ENCODE data around the gene XYLT1.
A peak's percentile ranks its signal among the peaks of the same experiment; 100 is the strongest.

Gene XYLT1

DNA sequence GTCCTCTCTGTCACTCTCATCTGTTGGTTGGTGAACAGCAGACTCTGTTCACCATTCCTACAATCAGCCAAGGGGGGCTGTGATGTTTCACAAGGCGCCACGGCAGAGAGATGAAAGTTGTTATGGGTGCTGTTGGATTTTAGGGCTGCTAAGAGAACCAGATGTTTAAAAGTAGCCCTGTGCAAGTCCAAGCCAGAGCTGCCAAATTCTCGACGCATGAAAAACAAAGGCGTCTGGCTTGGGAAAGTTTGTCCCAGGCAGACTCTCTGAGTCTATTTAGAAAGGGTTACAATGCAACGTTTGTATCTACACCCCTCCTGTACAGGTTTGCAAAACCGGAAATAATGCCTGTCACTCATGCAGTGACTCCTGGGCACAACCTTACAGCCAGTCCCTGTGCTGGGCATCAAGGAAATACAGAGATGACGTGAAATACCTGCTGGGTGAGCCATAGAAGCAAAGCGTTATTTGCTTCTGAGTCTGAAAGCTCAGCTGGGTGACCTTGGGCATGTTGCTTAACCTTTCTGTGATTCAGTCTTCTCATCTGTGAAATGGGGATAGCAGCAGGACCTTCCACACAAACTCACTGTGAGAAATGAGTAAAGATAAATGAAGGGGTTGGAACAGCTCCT, 74.8 kb downstream of the XYLT1 start:
- DNase-seq = no peak

DNA sequence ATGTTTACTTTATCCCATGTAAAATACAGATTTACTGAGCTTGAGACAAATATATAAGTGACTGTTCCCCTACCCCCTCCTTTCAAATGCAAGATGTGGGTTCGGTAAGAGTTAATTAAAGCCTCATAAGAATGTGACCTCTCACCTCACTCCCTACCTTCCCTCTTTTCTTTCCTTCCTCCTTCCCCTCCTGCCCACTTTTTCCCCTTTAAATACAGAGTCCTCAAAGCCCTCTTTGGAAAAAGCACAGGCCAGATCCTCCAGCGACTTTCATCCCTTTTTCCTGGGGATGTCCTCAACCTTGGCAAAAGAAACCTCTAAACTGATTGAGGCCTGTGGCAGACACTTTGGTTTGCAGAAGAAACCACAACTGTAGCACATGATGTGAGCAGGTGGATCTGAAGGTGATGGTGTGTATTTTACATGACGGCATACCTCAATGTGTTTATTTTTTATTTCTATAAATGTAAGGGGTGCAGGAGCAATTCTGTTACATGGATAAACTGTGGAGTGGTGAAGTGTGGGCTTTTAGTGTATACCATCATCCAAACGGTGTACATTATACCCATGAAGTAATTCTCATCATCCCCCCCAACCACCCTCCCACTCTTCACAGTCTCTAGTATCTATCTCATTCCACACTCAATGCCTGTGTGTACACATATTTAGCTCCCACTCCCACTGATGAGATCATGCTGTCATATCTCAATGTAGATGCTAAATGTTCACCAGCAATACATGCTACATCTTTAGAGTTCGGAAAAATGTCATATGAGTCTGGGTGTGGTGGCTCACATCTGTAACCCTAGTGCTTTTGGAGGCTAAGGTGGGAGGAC, 77.7 kb downstream of the XYLT1 start:
- peak in 1 of 4 experiments; percentile 27 for DNase-seq

DNA sequence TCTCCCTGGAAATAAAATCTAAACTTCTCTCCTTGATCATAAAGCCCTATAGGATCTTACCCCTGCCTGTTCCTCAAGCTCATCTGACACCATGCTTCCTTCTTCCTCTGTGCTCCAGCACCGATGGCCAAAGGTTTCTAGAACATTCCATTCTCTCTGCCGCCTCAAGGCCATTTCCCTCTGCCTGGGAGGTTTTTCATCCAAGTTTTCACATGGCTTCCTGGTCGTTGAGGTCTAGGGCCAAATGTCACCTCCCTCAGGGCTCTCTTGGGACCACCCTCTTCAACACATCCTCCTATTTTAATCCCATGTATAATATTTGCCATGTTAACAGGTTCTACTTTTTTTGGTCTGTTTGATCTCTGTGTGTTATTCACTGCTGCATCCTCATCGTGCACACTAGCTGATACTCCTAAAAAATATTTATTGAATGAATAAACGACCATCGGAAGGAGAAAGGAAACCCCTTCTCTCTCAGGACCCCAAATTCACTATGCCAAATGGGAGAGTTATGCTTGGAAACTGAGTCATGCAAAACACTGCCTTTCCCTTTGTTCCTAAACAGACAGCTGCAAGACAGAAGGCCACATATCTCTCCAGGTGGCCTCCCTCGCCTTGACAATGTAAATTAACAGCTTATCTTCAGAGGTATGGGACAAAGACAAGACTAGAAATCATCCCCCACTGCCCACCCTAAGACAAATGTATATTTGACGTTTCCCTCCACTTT, 78.5 kb downstream of the XYLT1 start:
- DNase-seq = peak in 2 of 4 experiments; percentile 25 to 33

GRCh38 chr16:17391715-17392114, 79.0 kb downstream of the XYLT1 start:
- DNase-seq = peak in 1 of 4 experiments; percentile 43

DNA sequence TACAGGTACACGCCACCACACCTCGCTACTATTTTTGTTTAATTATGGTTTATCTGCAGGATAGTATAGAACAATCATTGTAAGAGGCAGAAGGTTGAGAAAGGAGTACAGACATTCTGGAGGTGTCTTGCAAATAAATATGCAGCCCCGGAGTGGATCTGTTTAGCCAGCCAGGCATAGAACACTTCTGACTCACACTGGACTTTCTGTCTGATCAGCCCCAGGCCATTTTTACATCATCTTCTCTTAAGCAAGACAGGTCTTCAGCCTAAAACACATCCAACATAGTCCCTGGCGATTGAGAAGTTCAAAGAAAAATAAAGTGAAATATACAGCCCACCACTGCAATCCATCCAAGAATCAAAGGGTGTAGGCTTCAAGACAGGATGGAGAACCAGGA, 81.4 kb downstream of the XYLT1 start:
- no peak for DNase-seq

DNA sequence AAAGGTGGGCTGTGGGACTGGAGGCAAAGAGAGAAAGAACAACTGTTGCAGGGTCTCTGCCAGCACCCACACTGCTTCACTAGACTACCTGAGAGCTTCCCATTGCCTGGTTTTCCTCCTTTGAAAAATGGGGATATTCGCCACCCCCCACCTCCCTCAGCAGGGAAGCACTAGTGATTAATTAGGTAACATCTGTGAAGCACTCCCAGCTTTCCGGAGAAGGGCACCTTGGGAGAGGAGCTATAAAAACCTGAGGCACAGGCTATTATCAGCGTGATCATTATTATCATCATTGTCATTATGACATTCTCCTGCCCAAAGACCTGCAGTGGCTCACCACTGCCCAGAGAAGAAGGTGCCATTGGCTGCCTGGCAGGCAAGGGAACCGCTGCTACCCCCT, 83.5 kb downstream of the XYLT1 start:
- no peak for DNase-seq

- DNase-seq = no peak
Measured at GRCh38 chr16:17386229-17386628, 84.5 kb downstream of the XYLT1 start.

DNA sequence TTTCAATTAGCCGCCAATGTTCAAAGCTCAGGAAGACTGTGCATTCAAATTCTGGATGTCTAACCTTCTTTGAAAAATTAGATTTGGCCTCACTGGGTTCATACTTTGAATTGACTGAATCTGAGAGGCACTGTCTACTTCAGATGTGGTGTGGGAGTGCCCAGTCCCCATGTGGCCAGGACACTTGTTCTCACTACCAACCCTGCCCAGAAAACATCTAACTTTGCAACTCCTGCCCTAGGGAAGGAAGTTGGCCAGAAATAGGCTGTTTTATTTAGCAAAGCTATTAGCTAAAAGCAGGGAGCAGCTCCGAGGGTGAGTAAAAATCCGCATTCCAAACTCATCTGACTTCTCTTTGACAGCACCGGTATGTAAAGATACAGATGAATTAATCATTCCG, 86.3 kb downstream of the XYLT1 start:
- peak in 3 of 4 experiments; percentile 68 to 73 (median 68) for DNase-seq

DNA sequence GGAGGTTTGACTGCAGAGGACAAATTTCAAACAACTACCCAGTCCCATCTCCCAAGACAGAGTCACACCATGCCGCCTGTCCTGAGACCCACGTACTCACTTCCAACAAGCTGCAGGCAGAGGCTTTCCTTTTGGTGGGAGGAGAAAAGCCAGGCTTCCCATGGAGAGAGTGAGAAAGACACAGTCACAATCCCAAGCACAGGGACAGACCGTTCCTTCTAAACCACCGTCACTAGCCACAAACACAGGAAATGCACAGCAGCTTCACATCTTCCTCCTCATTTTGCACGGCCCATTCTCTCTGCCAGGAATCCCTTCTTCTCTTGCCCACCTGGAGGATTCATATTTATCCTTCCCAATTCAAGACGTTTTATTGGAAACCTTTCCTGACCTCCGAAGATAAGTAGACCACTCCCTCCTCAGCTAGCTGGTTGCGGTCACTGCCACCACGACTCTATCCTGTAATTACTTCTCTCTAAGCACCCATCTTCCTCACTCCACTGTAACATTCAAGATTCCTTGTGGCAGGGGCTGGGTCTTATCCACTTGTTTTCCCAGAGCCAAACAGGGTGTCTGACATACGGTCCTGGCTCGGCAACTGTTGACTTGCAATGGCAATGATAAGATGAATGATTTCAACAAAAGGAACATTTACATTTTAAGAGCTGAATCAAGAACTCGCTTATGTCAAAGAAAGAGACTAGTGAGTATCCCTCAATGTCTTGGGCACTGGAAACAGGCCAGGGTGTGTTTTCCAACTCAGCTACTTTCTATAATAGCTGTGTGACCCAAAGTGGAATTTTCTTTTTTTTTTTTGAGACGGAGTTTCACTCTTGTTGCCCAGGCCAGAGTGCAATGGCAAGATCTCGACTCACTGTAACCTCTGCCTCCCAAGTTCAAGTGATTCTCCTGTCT, 87.6 kb downstream of the XYLT1 start:
- DNase-seq = peak in 3 of 4 experiments; percentile 48 to 54 (median 51)

GRCh38 chr16:17382514-17382913, 88.2 kb downstream of the XYLT1 start:
- no peak for DNase-seq

DNA sequence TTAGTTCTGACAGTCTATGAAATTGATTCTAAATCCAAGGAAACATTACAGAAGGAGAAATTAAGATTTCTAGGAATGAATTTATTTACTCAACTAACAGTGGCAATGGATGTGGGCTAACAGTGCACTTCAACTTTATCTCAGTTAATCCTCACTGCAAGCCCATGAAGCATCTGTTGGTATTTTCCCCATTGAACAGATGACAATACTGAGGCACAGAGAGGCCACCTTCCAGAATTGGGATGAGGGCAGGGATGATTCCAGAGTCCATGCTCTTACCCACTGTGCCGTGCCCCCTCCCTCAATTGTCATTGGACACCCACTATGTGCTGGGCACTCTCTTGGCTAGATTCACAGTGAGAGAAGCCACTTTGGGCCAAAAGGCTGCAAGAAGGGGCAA, 89.0 kb downstream of the XYLT1 start:
- no peak for DNase-seq

DNA sequence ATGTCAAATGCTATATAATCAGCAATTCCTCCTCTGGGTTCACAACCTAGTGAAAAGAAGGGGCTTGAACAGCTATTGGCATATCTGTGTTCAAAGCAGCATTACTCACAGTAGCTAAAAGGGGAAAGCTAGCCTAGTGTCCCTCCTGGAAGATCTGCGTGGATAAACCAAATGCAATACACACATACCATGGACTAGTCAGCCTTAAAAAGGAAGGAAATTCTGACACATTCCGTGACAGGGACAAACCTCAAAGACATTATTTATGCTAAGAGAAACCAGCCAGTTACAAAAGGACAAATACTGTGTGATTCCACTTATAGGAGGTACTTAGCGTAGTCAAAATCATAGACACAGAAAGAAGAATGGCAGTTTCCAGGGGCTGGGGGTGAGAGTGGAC, 90.1 kb downstream of the XYLT1 start:
- DNase-seq = peak; percentile 83 to 97 (median 91)

- DNase-seq = peak; percentile 56 to 83 (median 81)
Measured at GRCh38 chr16:17379121-17379571, 91.6 kb downstream of the XYLT1 start.

DNA sequence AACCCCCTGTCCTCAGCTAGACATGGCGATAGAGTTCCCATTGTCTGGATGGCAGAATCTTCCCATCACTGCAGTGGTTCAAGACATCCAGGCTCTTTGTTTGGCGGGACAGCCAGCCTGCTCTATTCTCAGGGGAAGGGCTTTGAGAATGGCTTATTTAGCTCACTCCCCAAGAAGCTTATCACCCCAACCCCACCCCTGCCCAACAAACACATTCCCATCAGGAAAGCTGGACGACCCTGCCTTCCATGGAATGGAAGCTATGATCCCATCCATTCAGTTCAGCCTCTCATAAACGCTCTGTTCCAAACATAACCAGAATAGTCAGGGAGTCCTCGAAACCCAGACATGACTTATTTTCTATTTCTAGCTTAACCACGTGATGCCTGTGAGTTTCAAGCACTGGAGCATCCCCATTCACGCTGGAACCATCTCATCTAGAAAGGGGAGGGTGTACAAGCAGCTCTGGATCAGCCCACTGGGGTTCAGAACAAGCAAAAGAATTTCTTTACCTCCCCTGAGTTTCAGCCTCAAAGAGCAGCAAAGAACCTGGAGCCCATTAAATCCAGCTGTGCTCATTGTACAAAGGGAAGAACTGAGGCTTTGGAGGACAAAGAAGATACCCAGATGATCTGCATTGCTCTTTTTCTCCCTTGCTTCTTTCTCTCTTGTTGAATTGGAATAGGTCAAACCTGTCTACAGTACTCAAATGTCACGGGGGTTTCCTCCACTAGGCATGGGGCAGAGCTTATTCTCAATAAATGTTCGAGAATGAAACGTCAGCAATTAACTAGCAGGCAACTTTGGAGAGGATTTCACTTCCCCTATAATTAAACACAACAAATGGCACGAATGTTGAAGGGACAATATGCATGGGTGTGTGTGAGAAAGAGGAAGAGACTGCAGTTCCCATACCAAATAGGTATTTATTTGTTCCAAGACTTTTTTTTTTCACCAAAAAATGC, 93.1 kb downstream of the XYLT1 start:
- peak; percentile 75 to 95 (median 88) for DNase-seq

GRCh38 chr16:17375461-17376304, 95.1 kb downstream of the XYLT1 start:
- peak; percentile 66 to 83 (median 67) for DNase-seq

DNA sequence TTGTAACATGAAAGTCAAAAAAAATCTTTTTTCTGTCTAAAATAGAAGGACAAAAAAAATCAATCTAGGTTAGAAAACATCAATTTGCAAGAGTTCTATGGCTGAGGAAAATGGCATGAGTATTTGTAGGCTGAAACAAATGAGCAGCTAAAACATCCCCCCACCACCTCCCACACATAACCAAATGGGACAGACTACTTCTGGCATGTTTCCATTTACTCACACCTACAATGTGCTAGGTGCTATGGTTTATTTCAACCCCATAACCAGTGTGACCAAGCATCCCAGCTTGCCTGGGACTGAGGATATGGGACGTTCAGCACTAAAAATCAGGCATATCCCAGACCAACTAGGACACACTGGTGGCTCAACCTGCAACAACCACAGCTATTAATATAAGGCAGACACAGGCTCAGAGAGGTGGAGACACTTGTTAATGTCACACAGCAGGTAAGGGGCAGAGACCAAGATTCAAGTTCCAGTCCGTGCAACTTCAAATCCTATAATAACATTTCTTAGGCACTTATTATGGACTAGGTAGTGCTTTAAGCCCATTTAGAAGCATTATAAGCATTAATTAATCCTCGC, 96.0 kb downstream of the XYLT1 start:
- DNase-seq = no peak

GRCh38 chr16:17373533-17373932, 97.2 kb downstream of the XYLT1 start:
- no peak for DNase-seq

GRCh38 chr16:17372386-17372785, 98.4 kb downstream of the XYLT1 start:
- peak in 2 of 4 experiments; percentile 18 to 41 for DNase-seq

DNA sequence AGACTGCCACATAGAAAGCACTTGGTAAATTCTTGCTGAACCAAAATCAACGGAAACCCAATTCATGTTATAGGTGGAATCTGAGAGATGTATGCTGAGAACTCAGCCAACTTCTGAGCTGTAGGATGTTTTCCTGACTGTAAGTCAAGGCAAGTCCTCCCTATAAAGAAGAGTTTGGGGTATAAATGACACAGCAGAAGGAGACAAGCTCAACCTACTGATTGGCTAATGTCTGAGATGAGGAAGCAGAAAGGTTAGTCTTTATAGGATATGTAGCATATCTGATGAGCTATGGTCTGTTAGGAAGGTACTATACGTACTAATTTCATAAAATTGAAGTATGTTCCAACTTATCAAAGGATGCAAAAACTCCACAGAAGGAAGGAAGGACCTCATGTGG, 99.5 kb downstream of the XYLT1 start:
- DNase-seq = no peak
